Fibroblast of villous mesenchyme (primary cell): ENCODE data around the gene RNF182. TPM values are rescaled to one million over a fixed set of nuclear protein-coding genes. Genes with fewer than 3 reads are reported as not detected.
"Not testable (repeated sequence)": the region's sequence is repeated elsewhere in the genome, so short reads cannot be mapped to it uniquely, and the experiment has no call there.

Source experiments
- DNase-seq: peaks from one replicate; pipeline ENCODE4 v3.0.0-alpha.2; 2010; ENCODE audit warnings: low read depth
- H3K4me3 ChIP-seq: 2 replicates; pipeline ENCODE4 v1.5.1; 2011; ENCODE audit warnings: low read depth, mild to moderate bottlenecking, low read length
- CTCF ChIP-seq: IDR thresholded peaks from 2 replicates; pipeline ENCODE4 v1.5.1; 2012; ENCODE audit warnings: low read depth, mild to moderate bottlenecking, low read length; ENCODE audit not compliant: insufficient read depth
- total RNA-seq: library from RNA; depleted of rRNA; stranded (reverse); fragments of >200 nt; gene quantifications from 2 replicates; pipeline ENCODE4 v1.2.3, GENCODE V29; 2012

Gene RNF182, protein sequence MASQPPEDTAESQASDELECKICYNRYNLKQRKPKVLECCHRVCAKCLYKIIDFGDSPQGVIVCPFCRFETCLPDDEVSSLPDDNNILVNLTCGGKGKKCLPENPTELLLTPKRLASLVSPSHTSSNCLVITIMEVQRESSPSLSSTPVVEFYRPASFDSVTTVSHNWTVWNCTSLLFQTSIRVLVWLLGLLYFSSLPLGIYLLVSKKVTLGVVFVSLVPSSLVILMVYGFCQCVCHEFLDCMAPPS
- 3.2 and 6.9 TPM in 2 replicates for total RNA-seq

DNA sequence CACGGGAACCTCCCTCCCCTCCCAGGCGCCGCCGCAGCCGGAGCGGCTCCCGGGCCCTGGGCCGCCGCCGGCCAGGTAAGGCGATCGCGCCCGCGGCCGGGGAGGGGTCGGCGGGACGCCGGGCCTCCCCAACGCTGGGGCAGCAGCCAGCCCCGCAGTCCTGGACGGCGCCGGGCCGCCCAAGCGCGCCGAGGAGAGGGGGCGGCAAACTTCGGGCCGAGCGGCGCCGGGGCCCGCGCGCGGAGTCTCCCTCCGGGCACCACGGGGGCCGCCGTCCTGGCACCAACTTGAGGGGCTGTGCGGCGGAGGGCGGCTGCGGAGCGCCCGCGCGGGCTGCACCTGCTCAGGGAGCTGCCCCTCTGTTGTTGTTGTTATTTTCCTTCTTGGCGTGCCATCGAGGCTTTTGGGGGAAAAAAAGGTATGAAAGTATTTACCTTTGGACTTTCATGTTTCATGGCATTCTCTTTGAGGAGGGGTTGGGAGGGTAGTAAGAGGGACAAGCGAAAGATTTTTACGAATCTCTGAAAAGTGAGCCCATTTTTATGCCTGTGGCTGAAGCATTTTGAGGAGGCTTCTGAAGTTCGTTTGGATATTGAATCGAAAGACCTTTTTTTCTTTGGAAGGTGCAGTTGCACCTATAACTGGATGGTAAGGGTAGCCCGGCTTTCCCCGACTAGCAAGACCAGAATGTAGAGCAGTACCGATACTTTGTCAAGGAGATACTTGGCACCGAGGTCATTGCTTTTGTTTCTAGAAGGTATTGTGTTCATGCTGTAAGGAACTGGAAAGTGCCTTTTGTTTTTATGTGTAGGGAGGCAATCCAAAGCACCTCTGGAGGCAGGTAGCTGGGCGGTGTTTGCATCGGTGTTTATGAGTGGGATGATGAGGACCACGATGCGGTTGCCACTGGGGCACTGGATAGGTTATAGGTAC, at the start of gene RNF182:
Gene RNF182, plus strand, starts transcription at position 4 of the 933 bp plus-strand sequence. CDS start 52,168 bp downstream, outside the sequence.
- DNase-seq, result no peak
- H3K4me3 ChIP-seq, result peak within 1 kb of the TSS; percentile 60
- TF ChIP-seq CTCF, result no peak

DNA sequence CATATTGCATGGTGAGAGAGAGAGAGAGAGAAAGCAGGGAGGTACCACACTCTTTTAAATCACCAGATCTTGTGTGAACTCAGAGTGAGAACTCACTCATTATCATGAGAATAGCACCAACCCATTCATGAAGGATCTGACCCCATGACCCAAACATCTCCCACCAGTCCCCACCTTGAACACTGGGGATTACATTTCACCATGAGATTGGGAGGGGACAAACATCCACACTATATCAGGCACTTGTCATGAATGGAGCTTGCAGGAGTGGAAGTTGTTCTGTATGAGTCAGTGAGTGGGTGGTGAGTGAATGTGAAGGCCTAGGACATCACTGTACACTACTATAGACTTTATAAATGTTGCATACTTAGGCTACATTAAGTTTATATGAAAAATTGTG, 47.7 kb upstream of the RNF182 start:
- TF ChIP-seq CTCF, result no peak
- no peak for DNase-seq
- no peak overlapping the region for H3K4me3 ChIP-seq

GRCh38 chr6:13880061-13880663, 44.6 kb upstream of the RNF182 start:
- not testable (repeated sequence) for H3K4me3 ChIP-seq
- peak; percentile 26 for DNase-seq

GRCh38 chr6:13881621-13882165, 43.1 kb upstream of the RNF182 start:
- DNase-seq, result no peak
- TF ChIP-seq CTCF, result no peak
- H3K4me3 ChIP-seq, result no peak overlapping the region

DNA sequence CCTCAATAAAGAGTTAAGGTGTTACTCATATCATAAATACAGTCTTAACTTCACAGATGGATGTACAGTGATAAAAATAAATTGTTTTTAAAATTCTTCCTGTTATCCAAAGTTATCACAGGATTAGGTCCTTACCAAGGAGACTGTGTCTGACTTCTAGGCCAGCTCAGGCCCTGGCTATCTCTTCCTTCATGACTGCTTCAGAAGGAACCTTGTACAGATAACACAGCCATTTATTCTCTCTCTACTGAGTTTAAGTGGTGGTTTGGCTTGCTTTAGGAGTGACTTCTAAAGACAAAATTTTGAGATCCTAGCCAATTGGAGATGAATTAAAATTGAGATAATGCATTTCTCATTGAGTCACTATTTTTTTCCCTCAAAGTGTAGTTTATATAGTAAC, 40.8 kb upstream of the RNF182 start:
- no peak for TF ChIP-seq CTCF
- no peak for DNase-seq

GRCh38 chr6:13884397-13884796, 40.4 kb upstream of the RNF182 start:
- DNase-seq, result no peak
- no peak for TF ChIP-seq CTCF

More for the DNA sequence above, 40.8 kb upstream of the RNF182 start:
- H3K4me3 ChIP-seq, result no peak overlapping the region

GRCh38 chr6:13885601-13886000, 39.2 kb upstream of the RNF182 start:
- no peak overlapping the region for H3K4me3 ChIP-seq
- no peak for DNase-seq
- no peak for TF ChIP-seq CTCF

More at GRCh38 chr6:13884397-13884796, 40.4 kb upstream of the RNF182 start:
- H3K4me3 ChIP-seq, result no peak overlapping the region
